Lower leg skin (tissue), 3 donors: ENCODE measurements around the gene TXLNB.

ENCODE experiments used
- POLR2A ChIP-seq, 2 donors: fragments of 450-650 bp; IDR thresholded peaks; one replicate each; pipeline ENCODE4 v1.6.1; 2016 to 2017; ENCODE audit warnings: antibody characterized with exemption in 2 of 2, mild to moderate bottlenecking in 1 of 2, moderate library complexity in 1 of 2
- TF ChIP-seq, protein P1 (sequence below), 3 donors: fragments of 450-650 bp; IDR thresholded peaks; one replicate each; pipeline ENCODE4 v1.5.1; 2016; ENCODE audit warnings: antibody characterized with exemption in 3 of 3, mild to moderate bottlenecking in 3 of 3, moderate library complexity in 2 of 3

DNA sequence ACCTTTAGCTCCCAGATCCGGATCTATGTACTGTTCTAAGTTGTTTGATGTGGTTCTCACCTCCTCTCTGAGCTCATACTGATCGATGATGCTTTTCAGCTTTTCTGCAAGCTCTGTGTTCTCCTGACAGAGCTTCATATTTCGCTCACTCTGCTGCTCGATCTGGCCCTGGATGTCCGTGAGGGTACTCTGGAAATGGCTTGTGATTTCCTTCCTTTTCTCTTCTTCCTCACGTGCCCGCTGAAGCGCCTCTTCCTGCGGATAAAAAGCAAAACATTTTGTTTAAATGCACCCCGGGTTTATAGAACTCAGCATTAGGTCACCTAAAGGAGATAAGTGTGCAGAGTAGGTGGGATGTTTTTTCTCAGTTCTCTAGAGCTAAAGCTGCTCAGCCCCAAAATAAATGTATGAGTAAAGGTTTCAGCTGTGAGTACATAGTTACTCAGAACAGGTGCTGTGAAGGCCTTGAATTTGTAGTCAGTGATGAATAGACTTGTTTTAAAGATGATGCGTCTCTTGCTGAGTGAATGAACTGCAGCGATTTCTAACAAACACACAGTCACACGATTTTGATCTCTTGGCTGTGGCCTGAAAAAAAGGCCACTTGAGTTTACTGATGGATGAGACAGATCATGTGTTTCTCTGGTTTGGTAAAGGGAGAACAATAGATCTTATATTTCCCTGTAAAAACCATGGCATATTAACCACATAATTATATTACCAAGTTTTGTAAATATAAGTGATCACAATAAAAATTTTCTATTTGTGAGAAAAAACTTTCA lies 29.1 kb downstream of the TXLNB start:
- TF ChIP-seq, protein P1, sequence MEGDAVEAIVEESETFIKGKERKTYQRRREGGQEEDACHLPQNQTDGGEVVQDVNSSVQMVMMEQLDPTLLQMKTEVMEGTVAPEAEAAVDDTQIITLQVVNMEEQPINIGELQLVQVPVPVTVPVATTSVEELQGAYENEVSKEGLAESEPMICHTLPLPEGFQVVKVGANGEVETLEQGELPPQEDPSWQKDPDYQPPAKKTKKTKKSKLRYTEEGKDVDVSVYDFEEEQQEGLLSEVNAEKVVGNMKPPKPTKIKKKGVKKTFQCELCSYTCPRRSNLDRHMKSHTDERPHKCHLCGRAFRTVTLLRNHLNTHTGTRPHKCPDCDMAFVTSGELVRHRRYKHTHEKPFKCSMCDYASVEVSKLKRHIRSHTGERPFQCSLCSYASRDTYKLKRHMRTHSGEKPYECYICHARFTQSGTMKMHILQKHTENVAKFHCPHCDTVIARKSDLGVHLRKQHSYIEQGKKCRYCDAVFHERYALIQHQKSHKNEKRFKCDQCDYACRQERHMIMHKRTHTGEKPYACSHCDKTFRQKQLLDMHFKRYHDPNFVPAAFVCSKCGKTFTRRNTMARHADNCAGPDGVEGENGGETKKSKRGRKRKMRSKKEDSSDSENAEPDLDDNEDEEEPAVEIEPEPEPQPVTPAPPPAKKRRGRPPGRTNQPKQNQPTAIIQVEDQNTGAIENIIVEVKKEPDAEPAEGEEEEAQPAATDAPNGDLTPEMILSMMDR (IDR thresholded peaks at IDR 0.05) = no peak
- no peak for TF ChIP-seq POLR2A (IDR thresholded peaks at IDR 0.05)
